ENCODE data around the gene PIK3CA. TPM values are rescaled to one million over a fixed set of nuclear protein-coding genes. Genes with fewer than 3 reads are reported as not detected.

Gene PIK3CA
- total RNA-seq, 2 donors from 2014 or later, result 15.5 to 17.2 TPM

- no peak for TF ChIP-seq CTCF (IDR thresholded peaks at IDR 0.05)
- H3K9me3 ChIP-seq, result no peaks in the 10 kb centered on the region
- H3K27me3 ChIP-seq, result no peaks in the 10 kb centered on the region
- no peak overlapping the region for H3K4me3 ChIP-seq
- no peaks in the 10 kb centered on the region for H3K4me1 ChIP-seq
- no peak for DNase-seq (ENCODE audit: low spot score)
- no peak overlapping the region for H3K27ac ChIP-seq
- no peaks in the 10 kb centered on the region for H3K36me3 ChIP-seq
These were observed 140.7 kb downstream of the PIK3CA start for GRCh38 chr3:179288845-179289244.

DNA sequence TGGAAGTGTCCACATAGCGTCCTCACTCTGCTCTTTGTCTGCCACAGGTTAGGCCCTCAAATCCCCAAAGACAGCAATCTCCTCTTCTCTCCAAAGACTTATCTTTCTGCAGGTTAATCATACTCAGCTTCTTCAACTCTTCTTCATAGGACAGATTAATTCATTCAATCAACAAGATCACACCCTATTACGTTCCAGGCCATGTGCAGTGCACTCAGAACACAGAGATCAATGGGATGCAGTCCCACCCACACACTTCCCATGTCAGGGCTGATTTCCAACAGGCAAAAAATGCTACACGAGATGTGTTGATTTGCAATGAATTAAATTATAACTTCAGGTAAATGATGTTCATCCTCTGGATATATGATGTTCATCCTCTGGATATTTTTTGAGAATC lies 141.1 kb downstream of the PIK3CA start:
- H3K4me1 ChIP-seq, result no peaks in the 10 kb centered on the region
- no peak overlapping the region for H3K27ac ChIP-seq
- no peaks in the 10 kb centered on the region for H3K9me3 ChIP-seq
- H3K4me3 ChIP-seq, result no peak overlapping the region
- TF ChIP-seq CTCF (IDR thresholded peaks at IDR 0.05), result no peak
- no peaks in the 10 kb centered on the region for H3K36me3 ChIP-seq
- no peaks in the 10 kb centered on the region for H3K27me3 ChIP-seq
- DNase-seq (ENCODE audit: low spot score), result no peak

Other genes starting within 250 kb of the PIK3CA start
- gene ZMAT3, start 76.5 kb upstream of the PIK3CA start, total RNA-seq, result 10 to 100 TPM in 1 of 2 donors, 1 to 10 TPM in 1; 8.5 to 12.6 TPM
- gene KCNMB3, start 102.8 kb downstream of the PIK3CA start, total RNA-seq, result 1 to 10 TPM; 1.1 to 1.6 TPM
- gene ZNF639, start 174.7 kb downstream of the PIK3CA start, total RNA-seq, result 10 to 100 TPM; 46.4 to 47.2 TPM
- gene MFN1, start 199.4 kb downstream of the PIK3CA start, total RNA-seq, result 10 to 100 TPM; 30.5 to 68.0 TPM

All from right atrium auricular region (tissue), 2 donors.